ENCODE measurements around the gene MT1F.

- TF ChIP-seq CTCF (IDR thresholded peaks at IDR 0.05), result no peak
- TF ChIP-seq POLR2A (IDR thresholded peaks at IDR 0.05), result no peak
Measured at GRCh38 chr16:56647641-56648431, 9.9 kb upstream of the MT1F start.
